Limb (tissue), 2 donors: ENCODE results near the gene PTGS2.
"Not testable (repeated sequence)": the region's sequence is repeated elsewhere in the genome, so short reads cannot be mapped to it uniquely, and the experiment has no call there.

Source experiments
- DNase-seq, 2 donors: peaks; one replicate each; pipeline ENCODE4 v3.0.0-alpha.2; 2016; ENCODE audit errors: extremely low spot score in 2 of 2

The PTGS2 gene

GRCh38 chr1:186670297-186671135 lies 9.7 kb downstream of the PTGS2 start:
- DNase-seq = no peak

GRCh38 chr1:186669784-186670183 lies 10.4 kb downstream of the PTGS2 start:
- DNase-seq = not testable (repeated sequence)

- not testable (repeated sequence) for DNase-seq
Observed at GRCh38 chr1:186664217-186664616, 16.0 kb downstream of the PTGS2 start.

GRCh38 chr1:186662752-186663151 lies 17.5 kb downstream of the PTGS2 start:
- DNase-seq = no peak

GRCh38 chr1:186659890-186660341 lies 20.3 kb downstream of the PTGS2 start:
- DNase-seq = no peak

- no peak for DNase-seq
Observed at GRCh38 chr1:186658999-186659398, 21.2 kb downstream of the PTGS2 start.

GRCh38 chr1:186657481-186657880 lies 22.7 kb downstream of the PTGS2 start:
- DNase-seq = no peak

GRCh38 chr1:186655876-186656275 lies 24.3 kb downstream of the PTGS2 start:
- no peak for DNase-seq

- no peak for DNase-seq
Observed at GRCh38 chr1:186654741-186655140, 25.5 kb downstream of the PTGS2 start.

- DNase-seq = no peak
Observed at GRCh38 chr1:186653312-186653711, 26.9 kb downstream of the PTGS2 start.

GRCh38 chr1:186648613-186649012 lies 31.6 kb downstream of the PTGS2 start:
- DNase-seq = no peak

- DNase-seq = not testable (repeated sequence)
Observed at GRCh38 chr1:186647985-186648384, 32.2 kb downstream of the PTGS2 start.

GRCh38 chr1:186643614-186644013 lies 36.6 kb downstream of the PTGS2 start:
- DNase-seq = no peak

- not testable (repeated sequence) for DNase-seq
Observed at GRCh38 chr1:186637567-186637966, 42.7 kb downstream of the PTGS2 start.

- no peak for DNase-seq
Observed at GRCh38 chr1:186636786-186637185, 43.4 kb downstream of the PTGS2 start.

- DNase-seq = no peak
Observed at GRCh38 chr1:186634511-186634910, 45.7 kb downstream of the PTGS2 start.

GRCh38 chr1:186633116-186633515 lies 47.1 kb downstream of the PTGS2 start:
- no peak for DNase-seq

- no peak for DNase-seq
Observed at GRCh38 chr1:186629341-186629740, 50.9 kb downstream of the PTGS2 start.

GRCh38 chr1:186628910-186629309 lies 51.3 kb downstream of the PTGS2 start:
- DNase-seq = no peak

GRCh38 chr1:186627019-186627418 lies 53.2 kb downstream of the PTGS2 start:
- DNase-seq = no peak

- DNase-seq = no peak
Observed at GRCh38 chr1:186626356-186626932, 53.8 kb downstream of the PTGS2 start.

GRCh38 chr1:186623551-186623950 lies 56.7 kb downstream of the PTGS2 start:
- no peak for DNase-seq
